Measurements from ENCODE around the gene CD63. TPM values are rescaled to one million over a fixed set of nuclear protein-coding genes. Genes with fewer than 3 reads are reported as not detected.

The CD63 gene
- total RNA-seq, 2 experiments from 2014 or later, result 190 to 193 TPM

DNA sequence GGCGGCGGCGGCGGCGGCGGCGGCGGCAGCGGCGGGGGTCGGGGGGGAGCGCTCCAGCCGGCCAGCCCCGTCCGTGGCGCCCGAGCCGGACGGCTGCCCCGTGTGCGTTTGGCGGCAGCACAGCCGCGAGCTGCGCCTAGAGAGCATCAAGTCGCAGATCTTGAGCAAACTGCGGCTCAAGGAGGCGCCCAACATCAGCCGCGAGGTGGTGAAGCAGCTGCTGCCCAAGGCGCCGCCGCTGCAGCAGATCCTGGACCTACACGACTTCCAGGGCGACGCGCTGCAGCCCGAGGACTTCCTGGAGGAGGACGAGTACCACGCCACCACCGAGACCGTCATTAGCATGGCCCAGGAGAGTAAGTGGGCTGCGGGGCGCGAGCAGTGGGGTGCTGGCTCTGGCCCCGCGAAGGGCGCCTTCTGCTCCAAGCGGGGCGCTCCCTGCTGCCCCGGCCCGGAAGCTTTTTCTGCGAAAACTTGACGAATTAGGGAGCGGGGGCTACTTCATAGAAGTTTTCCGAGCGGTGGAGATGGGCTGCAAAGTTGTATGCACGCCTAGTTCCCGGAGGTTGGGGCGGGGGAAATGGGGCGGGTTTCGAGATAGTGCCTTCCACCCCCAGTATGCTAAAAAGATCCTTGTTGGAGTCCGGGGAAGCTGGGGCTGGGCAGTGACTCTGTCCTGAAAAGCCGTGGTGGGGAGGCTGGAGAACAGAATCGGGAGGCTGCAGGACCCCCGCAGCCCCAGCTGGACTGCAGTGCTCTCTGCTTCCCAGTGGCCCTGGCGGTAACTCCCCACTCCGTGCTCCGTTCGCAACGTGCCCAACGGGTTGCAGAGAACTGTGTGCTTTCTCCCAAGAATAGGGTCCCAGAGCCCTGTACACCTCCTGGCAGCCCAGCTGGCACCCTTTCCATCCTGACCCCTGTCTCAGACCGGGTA lies 14.9 kb upstream of the CD63 start:
- POLR2A ChIA-PET, result interaction anchor here (0.6 to 1.3 kb wide), 4 partner anchors 10 to 81 kb away, joined by 3 to 8 read pairs (median 4); partner anchors contain the start of genes ORMDL2 and SARNP
- CTCF ChIA-PET, result interaction anchor here (0.9 to 1.3 kb wide), 7 partner anchors 9 to 185 kb away, joined by 3 to 6 read pairs (median 3); no protein-coding TSS in a partner anchor

DNA sequence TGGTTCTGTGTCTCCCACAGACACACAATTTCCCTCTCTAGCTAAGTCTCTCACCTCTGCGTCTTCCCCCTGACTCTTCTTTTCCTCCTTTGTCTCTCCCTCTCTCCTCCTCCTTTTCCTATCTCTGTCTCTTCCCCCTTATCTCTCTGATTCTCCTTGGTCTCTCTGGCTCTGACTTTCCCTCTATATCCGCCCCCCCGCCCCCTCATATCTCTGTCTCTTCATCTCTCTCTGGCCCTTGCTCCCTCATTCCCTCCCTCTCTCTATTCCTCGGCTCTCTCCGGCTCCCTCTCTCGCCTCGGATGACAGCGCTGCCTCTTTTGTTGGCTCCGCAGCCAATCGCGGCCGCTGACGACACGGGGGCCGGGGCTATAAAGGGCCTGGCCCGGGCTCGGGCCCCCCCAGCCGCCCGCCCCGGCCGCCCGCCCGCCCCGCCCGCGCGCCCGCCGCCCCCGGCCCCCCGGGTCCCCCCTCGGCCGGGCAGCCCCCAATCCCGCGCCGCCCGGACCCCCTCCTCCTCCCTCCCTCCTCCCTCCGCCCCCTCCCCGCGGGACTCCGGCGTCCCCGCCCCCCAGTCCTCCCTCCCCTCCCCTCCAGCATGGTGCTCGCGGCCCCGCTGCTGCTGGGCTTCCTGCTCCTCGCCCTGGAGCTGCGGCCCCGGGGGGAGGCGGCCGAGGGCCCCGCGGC lies 14.1 kb upstream of the CD63 start, which contains the start of gene GDF11:
GDF11 (plus strand) TSS at position 404 of the 687 bp plus-strand sequence; CDS start at position 599, 195 bp downstream.
- ChIA-PET CTCF (interaction anchor here (0.9 to 1.3 kb wide), 4 partner anchors 13 to 197 kb away, joined by 3 to 4 read pairs (median 3); no protein-coding TSS in a partner anchor), POLR2A (interaction anchor here (0.9 to 1.3 kb wide), 3 partner anchors 14 to 82 kb away, joined by 3 to 5 read pairs (median 4); partner anchors contain the start of genes CD63, ORMDL2 and SARNP)

DNA sequence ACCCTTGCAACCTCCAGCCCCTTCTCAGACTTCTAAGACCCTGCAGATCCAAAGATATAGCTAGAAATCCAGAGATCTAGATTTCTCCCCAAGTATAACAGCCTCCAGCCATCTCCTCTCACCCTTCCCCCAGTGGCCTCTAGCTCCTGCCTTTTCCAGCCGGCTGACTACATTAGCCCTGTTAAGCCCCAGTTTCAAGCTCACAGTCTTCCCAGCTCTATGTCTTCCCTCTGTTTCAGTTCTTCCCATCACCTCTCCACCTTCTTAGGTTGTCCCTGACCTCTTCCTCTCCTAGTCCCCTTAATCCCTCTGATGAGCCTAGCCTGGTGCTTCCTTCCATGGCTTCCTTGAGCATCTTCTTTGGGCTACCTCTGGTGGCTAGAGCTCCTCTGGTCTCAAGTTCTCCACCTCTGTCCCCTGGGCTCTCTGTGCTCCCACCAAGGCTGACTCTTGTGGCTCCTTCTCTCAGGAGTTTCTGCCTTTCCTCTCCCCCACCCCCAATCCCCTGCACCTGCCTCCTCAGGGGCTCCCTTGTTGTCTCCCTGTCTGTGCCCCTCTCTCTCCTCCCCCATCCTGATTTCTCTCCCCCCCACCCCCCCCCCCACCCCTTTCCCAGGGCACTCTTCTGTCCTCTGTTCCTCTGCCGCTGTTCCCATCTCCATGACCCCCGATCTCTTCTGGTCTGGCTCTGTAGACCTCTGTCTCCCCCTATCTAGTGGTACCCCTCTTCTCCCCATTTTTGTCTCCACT lies 13.3 kb upstream of the CD63 start:
- POLR2A ChIA-PET, result interaction anchor here (0.9 kb wide), 1 partner anchor 13 kb away, joined by 3 read pairs; the partner anchor contains the start of gene CD63
- CTCF ChIA-PET, result interaction anchor here (0.9 to 1.0 kb wide), 2 partner anchors 194 to 198 kb away, joined by 3 read pairs; no protein-coding TSS in a partner anchor

DNA sequence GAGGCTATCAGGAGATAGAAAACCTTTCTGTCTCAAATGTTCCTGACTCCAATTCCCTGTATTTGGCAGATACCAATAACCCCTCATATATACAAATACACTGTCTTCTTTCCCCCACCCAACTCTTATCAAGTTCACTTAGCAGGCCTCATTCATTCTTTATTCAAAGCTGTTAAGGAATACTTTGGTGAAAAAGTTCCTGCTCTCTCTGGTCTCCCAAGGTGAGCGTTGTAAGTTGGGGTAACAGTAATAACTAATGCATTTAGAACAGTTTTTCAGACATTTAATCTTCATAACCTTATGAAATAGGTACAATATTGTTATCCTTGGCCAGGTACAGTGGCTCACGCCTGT lies 10.2 kb upstream of the CD63 start:
- POLR2A ChIA-PET, result interaction anchor here (2.0 kb wide), 1 partner anchor 9 kb away, joined by 8 read pairs; no protein-coding TSS in a partner anchor

DNA sequence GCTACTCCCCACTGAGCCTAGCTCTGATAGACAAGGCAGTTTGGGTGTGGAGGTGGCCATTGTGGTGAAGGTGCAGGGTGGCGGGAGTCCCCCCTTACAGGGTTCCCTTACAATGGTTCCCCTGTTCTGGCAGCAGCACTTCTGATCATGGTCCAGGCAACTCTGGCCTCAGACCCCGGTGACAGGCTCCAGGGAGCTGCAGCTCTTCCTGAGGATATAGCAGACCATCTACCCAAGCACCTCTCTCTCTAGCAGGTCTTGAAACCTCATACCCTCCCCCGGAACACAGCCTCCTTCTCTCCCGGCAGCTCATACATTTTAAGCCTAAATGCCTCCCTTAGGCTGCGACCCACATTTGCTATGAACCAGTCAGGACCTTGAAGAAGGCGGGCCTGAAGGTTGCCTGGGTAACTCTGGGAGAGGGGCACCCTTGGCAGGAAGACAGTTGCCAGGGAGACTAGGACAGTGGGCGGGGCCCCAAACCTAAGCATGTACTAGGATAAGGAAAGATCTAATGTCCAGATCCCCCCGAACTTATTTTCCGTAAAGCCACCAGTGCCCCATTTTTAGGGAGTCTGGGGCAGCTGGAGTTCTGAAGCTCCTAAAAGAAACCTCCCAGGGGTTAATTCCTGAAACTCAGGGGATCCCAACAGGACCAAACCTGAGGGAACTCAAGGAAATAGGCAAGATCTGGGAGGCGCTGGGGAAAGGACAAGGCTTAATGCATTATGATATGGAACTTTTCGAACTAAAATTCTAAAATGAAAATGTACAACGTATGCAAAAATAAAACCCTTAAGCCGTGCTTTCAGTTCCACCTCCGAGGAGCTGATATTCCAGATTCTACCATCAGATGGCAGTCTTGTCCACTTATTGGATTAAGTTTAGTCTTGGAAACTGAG lies 9.6 kb upstream of the CD63 start:
- ChIA-PET POLR2A (interaction anchor here (2.0 kb wide), 1 partner anchor 9 kb away, joined by 8 read pairs; no protein-coding TSS in a partner anchor), CTCF (interaction anchor here (0.6 to 4.0 kb wide), 27 partner anchors 9 to 451 kb away, joined by 3 to 38 read pairs (median 5); partner anchors contain the start of genes BLOC1S1, CD63, DGKA and IKZF4)

More for the DNA sequence above, 10.2 kb upstream of the CD63 start:
- CTCF ChIA-PET, result interaction anchor here (0.7 to 4.0 kb wide), 24 partner anchors 9 to 450 kb away, joined by 3 to 38 read pairs (median 4); partner anchors contain the start of genes BLOC1S1, CD63, DGKA and IKZF4

DNA sequence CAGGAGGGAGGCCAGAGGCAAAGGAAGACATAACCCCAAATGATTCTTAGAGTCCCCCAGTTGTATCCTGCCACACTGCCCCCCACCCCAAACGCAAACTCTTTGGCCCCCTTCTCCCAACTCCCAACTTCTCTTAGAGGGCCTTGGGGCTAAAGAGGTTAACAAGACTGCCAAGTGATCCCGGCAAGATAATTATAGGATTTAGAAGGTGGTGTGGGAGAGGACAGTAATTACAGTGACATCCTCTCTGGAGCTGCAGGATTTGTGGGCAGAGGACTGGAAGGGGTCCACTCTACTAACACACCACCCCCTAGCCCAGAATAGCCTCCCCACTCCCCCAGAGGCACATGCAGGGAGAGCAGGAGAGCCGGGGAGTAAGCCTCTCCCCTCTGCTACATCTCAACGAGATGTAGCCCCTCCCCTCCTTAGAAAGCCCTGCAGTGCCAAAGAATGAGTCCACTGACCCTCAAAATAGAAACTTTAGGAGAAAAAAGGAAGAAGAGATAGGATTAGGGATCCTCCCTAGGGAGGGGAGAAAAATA lies 8.8 kb upstream of the CD63 start:
- CTCF ChIA-PET, result interaction anchor here (0.6 to 4.0 kb wide), 17 partner anchors 9 to 223 kb away, joined by 3 to 38 read pairs (median 8); partner anchors contain the start of genes BLOC1S1, CD63, DGKA and RDH5
- POLR2A ChIA-PET, result interaction anchor here (0.7 to 2.0 kb wide), 2 partner anchors 8 to 9 kb away, joined by 8 to 13 read pairs; no protein-coding TSS in a partner anchor

DNA sequence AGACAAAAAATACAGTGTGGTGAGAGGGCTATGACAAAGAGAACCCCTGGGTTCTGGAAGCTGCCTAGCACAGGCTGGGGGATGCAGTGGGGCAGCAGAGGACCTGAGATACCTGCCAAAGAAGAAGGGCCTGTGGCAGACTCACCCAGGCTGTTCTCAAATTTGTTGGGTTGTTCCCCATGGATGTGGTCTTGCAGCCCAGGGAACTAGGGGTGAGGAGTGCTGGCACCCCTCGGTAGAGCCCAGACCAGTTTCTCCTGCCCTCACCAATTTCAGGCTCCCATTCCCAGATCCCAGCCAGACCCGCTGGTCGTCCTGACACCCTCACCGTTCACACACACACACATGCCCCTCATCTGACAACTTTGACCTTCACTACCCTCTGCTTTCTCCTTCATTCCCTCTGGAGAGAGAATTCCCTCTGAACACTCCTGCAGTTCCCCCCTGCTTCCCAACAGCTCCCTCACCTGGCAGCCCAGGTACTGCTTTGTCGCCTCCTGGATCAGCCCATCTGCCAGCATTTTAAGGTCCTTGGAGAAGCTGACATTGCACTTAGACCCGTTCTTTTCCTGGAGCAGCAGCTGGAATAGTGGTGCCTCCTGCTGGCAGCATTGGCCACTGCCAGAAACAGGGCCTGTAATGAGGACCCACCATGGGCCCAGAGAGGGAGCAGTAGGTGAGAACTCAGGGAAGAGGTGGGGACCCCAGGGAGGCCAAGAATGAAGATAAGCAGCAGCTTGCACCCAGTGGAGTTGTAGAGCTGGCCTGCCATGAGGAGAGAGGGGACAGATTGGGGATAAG lies 8.2 kb upstream of the CD63 start:
- ChIA-PET CTCF (interaction anchor here (0.5 to 4.0 kb wide), 13 partner anchors 8 to 203 kb away, joined by 3 to 38 read pairs (median 9); partner anchors contain the start of genes BLOC1S1, CD63 and DGKA), POLR2A (interaction anchor here (0.7 kb wide), 1 partner anchor 10 kb away, joined by 13 read pairs; no protein-coding TSS in a partner anchor)

DNA sequence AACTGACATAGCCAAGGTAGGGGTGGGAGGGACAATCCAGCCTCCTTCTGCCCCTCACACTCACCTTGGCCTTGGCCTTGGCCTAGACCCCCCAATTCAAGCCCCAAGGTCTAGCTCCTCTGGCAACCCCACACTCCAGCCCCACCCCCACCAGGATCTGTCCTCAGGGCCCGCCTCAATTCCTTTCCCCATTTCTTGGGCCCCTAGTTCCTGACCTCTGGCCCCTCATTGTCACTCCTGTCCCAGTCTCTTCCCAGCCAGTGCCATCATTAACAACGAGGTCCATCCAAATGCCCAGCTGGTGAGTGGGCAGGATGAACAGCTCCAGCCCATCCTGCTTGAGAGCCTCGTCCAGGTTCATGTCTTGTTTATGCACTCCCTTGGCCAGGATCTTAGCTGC lies 7.3 kb upstream of the CD63 start:
- CTCF ChIA-PET, result interaction anchor here (1.6 to 4.0 kb wide), 2 partner anchors 7 to 12 kb away, joined by 14 to 38 read pairs; partner anchors contain the start of gene CD63
- POLR2A ChIA-PET, result no interaction called here

DNA sequence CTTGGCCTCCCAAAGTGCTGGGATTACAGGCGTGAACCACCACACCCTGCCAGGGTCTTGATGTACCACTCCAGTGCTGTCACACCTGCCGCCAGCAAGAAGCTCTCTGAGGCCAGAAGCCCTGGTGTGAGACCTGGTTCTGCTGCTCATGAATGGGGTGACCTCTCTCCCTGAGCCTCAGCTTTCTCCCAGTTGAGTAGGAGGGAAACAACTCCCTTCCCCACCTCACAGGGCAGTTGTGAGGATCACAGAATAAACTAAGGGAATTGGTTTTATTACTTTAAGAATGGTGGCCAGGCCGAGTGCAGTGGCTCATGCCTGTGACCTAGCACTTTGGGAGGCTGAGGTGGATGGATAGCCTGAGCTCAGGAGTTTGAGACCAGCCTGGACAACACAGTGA lies 5.8 kb upstream of the CD63 start:
- ChIA-PET POLR2A (interaction anchor here (0.8 kb wide), 1 partner anchor 18 kb away, joined by 7 read pairs; no protein-coding TSS in a partner anchor), CTCF (interaction anchor here (1.1 kb wide), 1 partner anchor 29 kb away, joined by 4 read pairs; no protein-coding TSS in a partner anchor)

DNA sequence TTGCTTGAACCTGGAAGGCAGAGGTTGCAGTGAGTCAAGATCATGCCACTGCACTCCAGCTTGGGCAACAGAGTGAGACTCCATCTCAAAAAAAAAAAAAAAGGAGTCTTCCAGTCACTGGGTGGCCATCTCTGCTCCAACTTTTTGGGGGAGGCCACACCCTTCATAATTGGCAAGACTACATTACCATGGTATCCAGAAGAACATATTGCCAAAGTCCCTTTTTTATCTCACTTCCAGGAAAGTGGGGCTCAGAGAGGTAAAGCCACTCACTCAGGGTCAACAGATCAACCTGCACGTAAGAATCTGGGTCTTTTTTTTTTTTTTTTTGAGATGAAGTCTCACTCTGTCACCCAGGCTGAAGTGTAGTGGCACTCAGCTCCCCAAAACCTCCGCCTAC lies 5.0 kb upstream of the CD63 start:
- CTCF ChIA-PET, result interaction anchor here (0.8 kb wide), 1 partner anchor 52 kb away, joined by 4 read pairs; a partner anchor contains a TSS

DNA sequence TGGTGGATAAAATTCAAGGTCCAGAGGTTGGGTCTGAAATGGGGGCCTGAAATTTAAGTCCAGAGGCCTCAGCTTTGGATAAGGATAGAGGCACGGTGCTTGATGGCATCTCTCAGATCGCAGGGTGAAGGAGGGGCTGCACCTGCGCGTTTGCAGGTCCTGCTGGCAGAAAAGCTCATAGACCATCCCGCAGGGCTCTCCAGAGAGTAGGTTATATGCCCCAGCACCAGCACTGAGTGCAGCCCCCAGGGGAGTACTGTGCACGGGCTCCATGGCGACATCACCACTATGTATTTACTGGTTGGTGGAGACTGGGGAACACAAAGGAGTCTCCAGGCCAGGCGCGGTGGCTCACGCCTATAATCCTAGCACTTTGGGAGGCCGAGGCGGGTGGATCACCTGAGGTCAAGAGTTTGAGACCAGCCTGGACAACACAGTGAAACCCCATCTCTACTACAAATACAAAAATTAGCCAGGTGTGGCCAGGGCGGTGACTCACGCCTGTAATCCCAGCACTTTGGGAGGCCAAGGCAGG lies 4.3 kb upstream of the CD63 start:
- POLR2A ChIA-PET, result interaction anchor here (0.7 kb wide), 1 partner anchor 8 kb away, joined by 3 read pairs; no protein-coding TSS in a partner anchor
- CTCF ChIA-PET, result interaction anchor here (0.8 kb wide), 1 partner anchor 52 kb away, joined by 4 read pairs; a partner anchor contains a TSS

More for the DNA sequence above, 5.0 kb upstream of the CD63 start:
- POLR2A ChIA-PET, result interaction anchor here (0.8 kb wide), 1 partner anchor 17 kb away, joined by 7 read pairs; no protein-coding TSS in a partner anchor

DNA sequence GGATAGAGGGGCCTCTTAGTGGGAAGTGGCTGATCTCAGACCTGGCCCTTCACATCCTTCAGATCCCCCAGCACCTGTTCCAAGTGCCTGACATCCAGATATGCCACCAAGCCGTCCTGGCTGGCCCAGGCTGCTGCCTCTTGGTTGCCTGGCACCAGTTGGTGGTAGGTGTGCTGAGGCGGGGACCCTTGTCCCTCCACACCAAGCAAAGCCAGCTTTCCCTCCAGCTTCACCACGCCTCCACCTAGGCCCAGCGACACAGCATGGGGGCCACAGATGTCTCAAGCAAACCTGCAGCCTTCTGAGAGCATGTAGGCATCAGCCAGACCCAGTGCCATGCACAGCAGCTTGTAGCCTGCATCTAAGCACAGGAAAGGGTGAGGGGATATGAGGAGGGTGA lies 3.5 kb upstream of the CD63 start:
- ChIA-PET POLR2A (no interaction called here), CTCF (interaction anchor here (1.3 kb wide), 1 partner anchor 91 kb away, joined by 3 read pairs; no protein-coding TSS in a partner anchor)

DNA sequence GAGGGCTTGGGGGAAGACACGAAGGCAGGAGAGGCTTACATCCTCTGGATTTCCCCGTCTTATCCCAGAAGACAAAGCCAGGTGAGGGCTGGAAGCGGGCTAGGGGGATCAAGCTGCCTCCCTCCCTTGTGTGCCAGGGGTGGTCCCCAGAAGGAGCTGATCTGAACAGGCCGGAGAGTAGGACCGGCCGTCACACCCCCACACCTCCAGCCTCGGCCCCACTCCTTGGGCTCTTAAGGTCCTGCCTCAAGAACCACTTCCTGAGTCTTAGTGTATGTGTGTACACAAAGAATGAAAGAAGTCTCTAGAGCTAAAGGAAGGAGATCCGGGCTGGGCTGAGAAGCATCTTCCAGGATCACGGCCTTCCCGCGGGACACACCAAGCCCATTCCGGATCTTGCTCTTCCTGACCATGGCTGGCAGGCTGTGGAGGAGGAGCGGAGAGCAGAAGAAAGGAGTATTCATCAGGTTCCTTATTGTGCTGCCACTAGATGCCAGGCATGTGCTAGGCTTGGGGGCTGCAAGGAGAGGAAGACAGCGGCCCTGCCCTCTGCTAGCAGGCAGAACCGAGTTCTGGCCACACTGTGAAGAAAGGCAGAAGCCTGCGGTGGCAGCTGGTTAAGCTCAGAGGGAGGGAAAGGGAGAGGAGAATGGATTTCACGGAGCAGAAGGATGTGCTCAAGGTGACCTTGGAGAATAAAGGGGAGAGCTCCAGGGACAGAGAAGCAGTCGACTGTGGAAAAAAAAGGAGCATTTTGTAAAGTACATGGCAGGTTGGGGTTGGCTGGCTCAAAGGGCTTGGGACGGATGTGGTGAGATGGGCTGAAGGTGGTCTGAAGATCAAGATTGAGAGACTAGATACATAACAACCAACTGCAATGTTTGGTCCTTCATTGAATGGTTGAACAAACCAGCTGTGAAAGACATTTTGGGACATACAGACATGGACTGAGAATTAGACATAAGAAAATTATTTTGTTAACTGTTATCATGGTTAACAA lies 1.3 kb upstream of the CD63 start:
- POLR2A ChIA-PET, result interaction anchor here (0.9 to 2.0 kb wide), 14 partner anchors 8 to 315 kb away, joined by 3 to 10 read pairs (median 4); partner anchors contain the start of genes BLOC1S1, DNAJC14, ORMDL2 and PYM1
- CTCF ChIA-PET, result interaction anchor here (0.9 to 4.7 kb wide), 8 partner anchors 7 to 73 kb away, joined by 3 to 38 read pairs (median 5); partner anchors contain the start of genes BLOC1S1, GDF11 and RDH5

Data from activated CD8-positive, alpha-beta memory T cell treated with anti-CD3 and anti-CD28 coated beads for 36 hours (primary cell).